HCT116 (cell line): ENCODE results near the gene FAM234A. TPM values are rescaled to one million over a fixed set of nuclear protein-coding genes. Genes with fewer than 3 reads are reported as not detected.

Source experiments
- ATAC-seq: fragments of 200-7000 bp; cut with Tn5 transposase; 2 replicates; pipeline ENCODE4 v1.9.1; 2020; ENCODE audit warnings: mild to moderate bottlenecking, moderate library complexity
- BruUV-seq: library from RNA; stranded (reverse); fragments of 400-500 nt; replicated peaks from 2 replicates; lab custom pipeline; 2021; lab: Mats Ljungman, UMichigan
- CTCF ChIA-PET: fragments of 300-600 bp; sonication (Branson Sonifier 250); formaldehyde crosslinking; loops from one replicate; lab custom pipeline; 2021; ENCODE audit warnings: antibody characterized with exemption; lab: Charles Lee
- POLR2A ChIA-PET: fragments of 300-600, 350-600 bp; sonication (Branson Sonifier 250); formaldehyde crosslinking; loops from one replicate; lab custom pipeline; 2021; ENCODE audit warnings: antibody characterized with exemption; lab: Charles Lee
- RAD21 ChIA-PET, 2 experiments: fragments of 300-600 bp; sonication (Branson Sonifier 250); formaldehyde crosslinking; loops; one replicate each; lab custom pipeline; 2023; ENCODE audit warnings: low total read pairs in 2 of 2; ENCODE audit not compliant: uncharacterized antibody in 2 of 2, unreplicated experiment in 2 of 2, low non-redundant PET in 1 of 2; lab: Charles Lee
- DNase-seq: peaks from one replicate; pipeline ENCODE4 v3.0.0-alpha.2; 2010; ENCODE audit warnings: low read depth, low spot score
- H2AFZ ChIP-seq: fragments of 200-600 bp; shearing (Covaris generic), sonication (generic); 2 replicates; pipeline ENCODE4 v1.6.1; 2017; ENCODE audit warnings: low read depth, mixed run types, mixed read lengths, antibody characterized with exemption, low read length; ENCODE audit not compliant: poor library complexity, severe bottlenecking
- H3K27ac ChIP-seq: 2 replicates; pipeline ENCODE4 v1.5.1; 2012; ENCODE audit warnings: low read depth, low read length
- H3K27me3 ChIP-seq: fragments of 200-600 bp; sonication (generic); 2 replicates; pipeline ENCODE4 v1.6.1; 2016; ENCODE audit warnings: mixed run types, low read length, mixed read lengths; ENCODE audit not compliant: insufficient read depth
- H3K36me3 ChIP-seq, 2 experiments: fragments of 200-500 bp in 1 of 2; fragments of 200-600 bp in 1 of 2; sonication (Bioruptor generic) in 1 of 2; sonication (generic) in 1 of 2; 2 replicates each; pipeline versions ENCODE4 v1.5.1 to v1.6.1; 2014 to 2016; ENCODE audit warnings: low read length in 2 of 2, inconsistent platforms in 1 of 2, mixed read lengths in 1 of 2, mixed run types in 1 of 2; ENCODE audit not compliant: insufficient read depth in 2 of 2, control insufficient read depth in 1 of 2
- H3K4me1 ChIP-seq, 2 experiments: fragments of 200-600 bp in 1 of 2; sonication (generic) in 1 of 2; 2 replicates each; pipeline versions ENCODE4 v1.5.1 to v1.6.1; 2012 to 2017; ENCODE audit warnings: low read length in 2 of 2, inconsistent platforms in 1 of 2, mild to moderate bottlenecking in 1 of 2, mixed read lengths in 1 of 2, mixed run types in 1 of 2, moderate library complexity in 1 of 2; ENCODE audit not compliant: insufficient read depth in 2 of 2, control insufficient read depth in 1 of 2
- H3K4me2 ChIP-seq: fragments of 200-600 bp; sonication (generic); 2 replicates; pipeline ENCODE4 v1.6.1; 2017; ENCODE audit warnings: mixed run types, low read length, mixed read lengths
- H3K4me3 ChIP-seq, 2 experiments: fragments of 200-600 bp in 1 of 2; sonication (generic) in 1 of 2; replicated peaks in 1 of 2; 2 replicates each; pipeline ENCODE4 v1.5.1; 2011 to 2016; ENCODE audit warnings: low read length in 2 of 2, control low read depth in 1 of 2, low read depth in 1 of 2, mild to moderate bottlenecking in 1 of 2, mixed read lengths in 1 of 2, mixed run types in 1 of 2
- H3K79me2 ChIP-seq: fragments of 200-600 bp; sonication (generic); 2 replicates; pipeline ENCODE4 v1.6.1; 2017; ENCODE audit warnings: mild to moderate bottlenecking, mixed run types, low read length, moderate library complexity, mixed read lengths; ENCODE audit not compliant: insufficient read depth
- H3K9ac ChIP-seq: fragments of 200-600 bp; sonication (generic); 2 replicates; pipeline ENCODE4 v1.6.1; 2016; ENCODE audit warnings: low read length, mixed read lengths
- H3K9me2 ChIP-seq: fragments of 200-600 bp; sonication (generic), shearing (Covaris generic); 2 replicates; pipeline ENCODE4 v1.6.1; 2017; ENCODE audit warnings: mixed run types, mild to moderate bottlenecking, moderate library complexity; ENCODE audit not compliant: insufficient read depth
- H3K9me3 ChIP-seq, 2 experiments: fragments of 200-500 bp in 1 of 2; fragments of 200-600 bp in 1 of 2; sonication (Bioruptor generic) in 1 of 2; sonication (generic) in 1 of 2; 2 replicates each; pipeline ENCODE4 v1.6.1; 2014 to 2017; ENCODE audit warnings: low read length in 2 of 2, mixed read lengths in 2 of 2, inconsistent platforms in 1 of 2, low read depth in 1 of 2, mild to moderate bottlenecking in 1 of 2, mixed run types in 1 of 2, moderate library complexity in 1 of 2; ENCODE audit not compliant: control insufficient read depth in 1 of 2, insufficient read depth in 1 of 2
- H4K20me1 ChIP-seq: fragments of 200-600 bp; sonication (generic), shearing (Covaris generic); 2 replicates; pipeline ENCODE4 v1.6.1; 2017; ENCODE audit warnings: mixed run types, mild to moderate bottlenecking, moderate library complexity; ENCODE audit not compliant: insufficient read depth
- CBX3 ChIP-seq: IDR thresholded peaks from 2 replicates; pipeline ENCODE4 v1.6.1; 2012; ENCODE audit warnings: low read depth
- CEBPB ChIP-seq: IDR thresholded peaks from 2 replicates; pipeline ENCODE4 v1.6.1; 2012; ENCODE audit warnings: low read depth
- EZH2 ChIP-seq: fragments of 200-600 bp; sonication (generic); IDR thresholded peaks from 2 replicates; pipeline ENCODE4 v1.6.1; 2017; ENCODE audit warnings: antibody characterized with exemption, mixed run types
- EZH2phosphoT487 ChIP-seq: fragments of 200-600 bp; IDR thresholded peaks from 2 replicates; pipeline ENCODE4 v1.6.1; 2018; ENCODE audit warnings: antibody characterized with exemption, borderline replicate concordance
- JUND ChIP-seq: IDR thresholded peaks from 2 replicates; pipeline ENCODE4 v1.6.1; 2012
- SIN3A ChIP-seq: IDR thresholded peaks from 2 replicates; pipeline ENCODE4 v1.6.1; 2012; ENCODE audit warnings: low read depth
- SRF ChIP-seq: IDR thresholded peaks from 2 replicates; pipeline ENCODE4 v1.6.1; 2012; ENCODE audit warnings: low read depth
- TCF7L2 ChIP-seq: IDR thresholded peaks from 2 replicates; pipeline ENCODE4 v1.7.0; 2011; ENCODE audit warnings: borderline replicate concordance, inconsistent platforms; ENCODE audit not compliant: insufficient read depth, insufficient read length; ENCODE audit errors: extremely low read depth
- intact Hi-C: fragments of 100-400 bp; cut with micrococcal nuclease; formaldehyde crosslinking; loops from 2 replicates; pipeline ENCODE4 v1.10.0; 2022
- total RNA-seq: library from RNA; stranded (reverse); gene quantifications from one replicate; pipeline ENCODE4 v1.2.1, GENCODE V29; 2021; ENCODE audit not compliant: unreplicated experiment
- TF ChIP-seq, protein P1 (sequence below): IDR thresholded peaks from 2 replicates; pipeline ENCODE4 v1.6.1; 2012
- TF ChIP-seq, protein P2 (sequence below): IDR thresholded peaks from 2 replicates; pipeline ENCODE4 v1.6.1; 2011; ENCODE audit warnings: mild to moderate bottlenecking, low read length, moderate library complexity; ENCODE audit not compliant: insufficient replicate concordance; ENCODE audit errors: extremely low read depth

The FAM234A gene
- total RNA-seq, 1 experiment from 2014 or later, result 36.4 TPM

DNA sequence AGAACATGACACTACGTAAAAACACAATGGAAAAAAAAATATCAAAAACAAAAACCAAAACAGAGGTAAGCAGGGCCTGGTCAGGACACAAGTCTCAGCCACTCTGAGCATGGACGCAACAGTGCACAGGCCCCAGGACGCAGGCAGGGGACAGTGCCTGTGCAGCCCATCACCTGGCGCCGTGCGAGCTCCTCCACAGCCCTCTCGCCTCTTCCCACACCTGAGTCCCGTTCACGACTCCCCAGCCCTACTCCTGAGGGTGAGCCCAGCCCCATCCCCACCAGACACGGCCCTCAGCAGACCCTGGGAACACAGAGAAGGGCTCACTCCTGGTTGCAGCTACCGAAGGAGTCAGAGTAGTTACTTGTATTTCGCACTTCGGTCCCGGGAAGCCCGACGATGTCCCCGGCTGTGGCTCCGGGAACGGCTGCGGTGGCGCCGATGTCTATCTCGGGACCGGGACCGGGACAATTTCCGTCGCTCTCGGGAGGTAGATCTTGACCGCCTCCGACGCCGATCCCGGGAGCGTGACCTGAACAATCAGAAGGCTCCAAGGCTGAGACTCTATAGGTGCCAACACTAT, 44.9 kb upstream of the FAM234A start:
- POLR2A ChIA-PET, result no interaction called here
- no peak overlapping the region for H3K4me3 ChIP-seq
- H3K79me2 ChIP-seq, result no peaks in the 10 kb centered on the region
- no peak overlapping the region for H3K27ac ChIP-seq
- ATAC-seq, result no peak
- DNase-seq, result no peak
- no peaks in the 10 kb centered on the region for H3K4me1 ChIP-seq
- CTCF ChIA-PET, result no interaction called here
- no peak overlapping the region for H2AFZ ChIP-seq
- H3K36me3 ChIP-seq, result peaks cover 0 to 7% of the 10 kb centered on the region in 2 experiments
- no peaks in the 10 kb centered on the region for H3K9me3 ChIP-seq
- no peaks in the 10 kb centered on the region for H3K27me3 ChIP-seq
- no peaks in the 10 kb centered on the region for H4K20me1 ChIP-seq
- H3K9me2 ChIP-seq, result no peaks in the 10 kb centered on the region
- no peak overlapping the region for H3K9ac ChIP-seq
- intact Hi-C loops, result no loop called here
- TF ChIP-seq CEBPB (no peak), SRF (no peak)
- RAD21 ChIA-PET, result no interaction called here
- BruUV-seq, result no TSS peak
- no peak overlapping the region for H3K4me2 ChIP-seq

DNA sequence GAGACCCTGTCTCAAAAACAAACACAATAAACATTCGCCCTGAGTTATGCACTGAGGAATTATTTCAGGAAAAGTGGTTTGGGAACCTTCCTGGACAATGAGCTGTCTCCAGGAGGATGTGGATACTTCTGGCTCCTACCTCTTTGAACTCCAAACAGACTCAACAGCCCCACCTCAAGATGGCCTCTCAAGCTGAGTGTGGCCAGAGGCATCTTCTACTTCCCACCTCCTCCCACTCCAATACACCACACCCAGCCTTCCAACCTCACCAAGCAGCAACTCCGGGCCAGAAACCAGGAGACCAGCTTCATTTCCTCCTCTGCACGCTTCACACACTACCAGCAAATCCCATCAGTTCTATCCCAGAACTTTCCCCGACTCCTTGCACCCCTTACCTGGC, 42.8 kb upstream of the FAM234A start:
- Histone ChIP-seq H4K20me1 (no peaks in the 10 kb centered on the region), H3K4me3 (no peak overlapping the region), H3K27me3 (no peaks in the 10 kb centered on the region), H3K79me2 (no peaks in the 10 kb centered on the region), H3K36me3 (peaks cover 0 to 7% of the 10 kb centered on the region in 2 experiments), H3K9me3 (no peaks in the 10 kb centered on the region), H3K4me1 (no peaks in the 10 kb centered on the region), H3K4me2 (no peak overlapping the region), H3K9ac (no peak overlapping the region), H2AFZ (no peak overlapping the region), H3K27ac (no peak overlapping the region), H3K9me2 (no peaks in the 10 kb centered on the region)
- intact Hi-C loops, result no loop called here
- no peak for TF ChIP-seq JUND
- TF ChIP-seq, protein P1, sequence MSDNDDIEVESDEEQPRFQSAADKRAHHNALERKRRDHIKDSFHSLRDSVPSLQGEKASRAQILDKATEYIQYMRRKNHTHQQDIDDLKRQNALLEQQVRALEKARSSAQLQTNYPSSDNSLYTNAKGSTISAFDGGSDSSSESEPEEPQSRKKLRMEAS, result no peak
- no peak for TF ChIP-seq TCF7L2
- no peak for TF ChIP-seq EZH2phosphoT487
- no peak for TF ChIP-seq SIN3A
- TF ChIP-seq EZH2, result no peak
- no peak for TF ChIP-seq CBX3
- no peak for TF ChIP-seq CEBPB
- TF ChIP-seq, protein P2, sequence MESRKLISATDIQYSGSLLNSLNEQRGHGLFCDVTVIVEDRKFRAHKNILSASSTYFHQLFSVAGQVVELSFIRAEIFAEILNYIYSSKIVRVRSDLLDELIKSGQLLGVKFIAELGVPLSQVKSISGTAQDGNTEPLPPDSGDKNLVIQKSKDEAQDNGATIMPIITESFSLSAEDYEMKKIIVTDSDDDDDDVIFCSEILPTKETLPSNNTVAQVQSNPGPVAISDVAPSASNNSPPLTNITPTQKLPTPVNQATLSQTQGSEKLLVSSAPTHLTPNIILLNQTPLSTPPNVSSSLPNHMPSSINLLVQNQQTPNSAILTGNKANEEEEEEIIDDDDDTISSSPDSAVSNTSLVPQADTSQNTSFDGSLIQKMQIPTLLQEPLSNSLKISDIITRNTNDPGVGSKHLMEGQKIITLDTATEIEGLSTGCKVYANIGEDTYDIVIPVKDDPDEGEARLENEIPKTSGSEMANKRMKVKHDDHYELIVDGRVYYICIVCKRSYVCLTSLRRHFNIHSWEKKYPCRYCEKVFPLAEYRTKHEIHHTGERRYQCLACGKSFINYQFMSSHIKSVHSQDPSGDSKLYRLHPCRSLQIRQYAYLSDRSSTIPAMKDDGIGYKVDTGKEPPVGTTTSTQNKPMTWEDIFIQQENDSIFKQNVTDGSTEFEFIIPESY, result no peak
- ChIA-PET CTCF (no interaction called here), RAD21 (no interaction called here), POLR2A (no interaction called here)
- no TSS peak for BruUV-seq
- DNase-seq (no peak), ATAC-seq (no peak)
